GM08714 (cell line): ENCODE results near the gene L3MBTL3.

Source experiments
- H3K4me3 ChIP-seq: fragments of 200-500 bp; sonication (Bioruptor generic); 2 replicates; pipeline ENCODE4 v1.5.1; 2014; ENCODE audit warnings: mild to moderate bottlenecking, low read length, inconsistent platforms
- ZNF274 ChIP-seq: IDR thresholded peaks from 2 replicates; pipeline ENCODE4 v1.6.1; 2012; ENCODE audit warnings: mild to moderate bottlenecking, low read depth, low read length

Gene L3MBTL3

DNA sequence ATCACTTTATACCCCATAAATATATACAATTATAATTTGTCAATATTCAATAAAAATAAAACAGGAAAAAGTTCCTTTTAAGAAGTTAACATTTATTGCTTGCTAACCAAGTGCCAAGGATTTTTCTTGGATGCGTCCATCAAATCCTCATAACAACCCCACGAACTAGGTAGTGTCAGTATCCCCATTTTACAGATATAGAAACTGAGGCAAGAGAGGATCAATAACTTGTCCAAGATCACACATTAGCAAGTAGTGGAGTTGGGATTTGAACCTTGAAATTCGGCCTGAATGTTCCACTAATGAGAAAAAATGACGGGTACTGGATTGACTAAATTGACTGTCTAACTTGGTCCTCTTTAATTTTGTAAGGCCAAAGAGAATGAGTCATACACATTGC, 5.7 kb upstream of the L3MBTL3 start:
- no peak overlapping the region for H3K4me3 ChIP-seq
- no peak for TF ChIP-seq ZNF274

DNA sequence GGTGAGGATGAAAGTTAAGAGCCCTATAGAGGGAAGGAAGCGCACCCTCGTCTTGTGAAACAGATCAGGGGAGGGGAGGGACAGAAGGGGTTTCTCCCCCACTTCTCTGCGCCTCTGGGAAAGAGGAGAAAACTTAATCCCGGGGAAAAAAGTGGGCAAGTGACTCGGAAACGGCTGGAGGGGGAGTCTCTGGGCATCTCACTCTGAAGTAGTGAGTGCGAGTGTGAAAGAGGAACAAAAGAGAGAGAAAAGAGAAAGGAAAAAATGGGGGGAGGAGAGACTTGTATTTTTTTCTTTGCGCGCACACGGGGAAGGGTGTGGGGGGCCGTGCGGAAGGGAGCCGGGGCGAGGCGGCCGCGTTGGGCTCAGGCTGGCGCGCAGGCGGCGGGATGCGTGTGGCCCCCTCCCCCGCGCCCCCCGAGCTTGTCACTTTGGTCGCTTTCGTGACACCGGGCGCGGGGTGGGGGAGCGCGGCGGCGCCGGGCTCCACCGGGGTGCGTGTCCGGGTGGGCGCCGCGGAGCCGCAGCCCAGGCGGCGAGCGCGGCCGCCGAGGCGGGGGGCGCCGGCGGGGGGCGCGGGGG, 454 bp downstream of the L3MBTL3 start:
- no peak for TF ChIP-seq ZNF274
- H3K4me3 ChIP-seq = peak overlapping the region; percentile 98

DNA sequence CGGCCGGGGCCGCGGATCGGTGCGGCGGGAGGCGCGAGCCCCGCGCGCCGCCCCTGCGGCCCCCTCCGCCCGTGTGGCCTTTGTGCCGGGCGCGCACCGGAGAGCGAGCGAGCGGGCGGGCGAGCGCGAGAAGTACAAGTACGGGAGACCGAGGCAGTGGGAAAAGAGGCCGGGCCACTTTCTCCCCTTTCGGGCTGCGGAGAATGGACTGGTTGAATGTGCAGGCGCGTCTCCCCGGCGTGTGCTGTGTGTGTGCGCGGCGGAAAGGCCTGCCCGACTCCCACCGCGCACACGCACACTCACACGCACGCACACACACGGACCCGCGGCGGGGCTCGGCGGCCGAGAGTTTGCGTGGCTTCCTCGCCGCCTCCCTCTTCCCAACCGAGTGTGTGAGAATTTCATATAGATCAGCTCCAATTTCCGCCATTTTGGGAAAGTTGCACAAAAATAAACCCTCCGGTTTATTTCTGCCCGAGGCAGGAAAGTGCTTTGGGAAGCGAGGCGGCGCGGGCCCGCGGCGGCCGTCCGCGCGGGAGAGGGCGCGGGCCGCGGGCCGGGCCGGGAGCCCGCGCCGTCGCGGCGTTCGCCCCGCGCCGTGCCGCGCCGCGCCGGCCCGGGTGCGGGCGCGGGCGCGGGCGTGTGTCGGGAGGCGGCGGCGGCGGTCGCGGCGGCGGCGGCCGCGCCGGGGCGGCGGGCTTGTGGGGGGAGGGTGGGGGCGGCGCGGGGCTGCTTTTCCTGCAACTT, 1.1 kb downstream of the L3MBTL3 start:
- TF ChIP-seq ZNF274 = no peak
- peak overlapping the region; percentile 98 for H3K4me3 ChIP-seq

DNA sequence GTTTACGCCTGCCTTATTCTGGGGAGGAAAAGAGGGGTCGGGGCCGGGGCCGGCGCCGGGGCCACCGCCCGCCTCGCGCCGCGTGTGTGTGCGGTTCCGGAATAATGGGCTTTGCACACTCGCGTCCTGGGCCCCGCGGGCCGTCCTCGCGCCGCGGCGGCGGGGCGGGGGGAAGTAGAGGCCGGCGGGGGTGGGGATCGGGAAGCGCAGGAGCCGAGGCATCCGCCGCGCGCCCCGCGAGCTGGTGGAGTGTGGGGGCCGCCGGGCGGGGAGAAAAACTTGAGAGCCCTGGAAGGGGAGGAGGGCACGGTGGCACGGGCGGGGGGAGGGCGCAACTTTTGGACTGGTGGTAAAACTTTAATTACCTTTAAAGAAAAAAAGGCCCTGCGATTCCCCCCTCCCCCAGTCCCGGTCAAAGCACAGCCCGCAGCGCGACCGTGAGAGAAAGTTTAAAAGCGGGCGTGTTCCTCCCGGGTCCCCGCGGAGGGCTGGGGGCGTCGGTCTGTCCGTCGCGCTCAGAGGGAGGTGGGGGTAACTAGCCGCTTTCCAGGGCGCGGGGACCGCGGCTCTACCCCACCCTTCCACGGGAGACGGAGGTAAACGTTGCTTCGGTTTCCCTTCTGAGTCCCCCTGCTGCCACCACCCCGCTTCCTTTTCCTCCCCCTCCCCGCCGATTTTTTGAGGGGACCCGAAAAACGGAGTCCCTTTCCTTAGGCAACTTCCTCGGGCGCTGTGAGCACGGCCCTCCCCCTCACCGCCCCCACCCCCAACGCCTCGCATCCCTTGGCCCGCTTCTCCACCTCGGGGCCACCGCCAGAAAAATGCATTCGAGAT, 1.9 kb downstream of the L3MBTL3 start:
- H3K4me3 ChIP-seq = peak overlapping the region; percentile 86
- TF ChIP-seq ZNF274 = no peak

DNA sequence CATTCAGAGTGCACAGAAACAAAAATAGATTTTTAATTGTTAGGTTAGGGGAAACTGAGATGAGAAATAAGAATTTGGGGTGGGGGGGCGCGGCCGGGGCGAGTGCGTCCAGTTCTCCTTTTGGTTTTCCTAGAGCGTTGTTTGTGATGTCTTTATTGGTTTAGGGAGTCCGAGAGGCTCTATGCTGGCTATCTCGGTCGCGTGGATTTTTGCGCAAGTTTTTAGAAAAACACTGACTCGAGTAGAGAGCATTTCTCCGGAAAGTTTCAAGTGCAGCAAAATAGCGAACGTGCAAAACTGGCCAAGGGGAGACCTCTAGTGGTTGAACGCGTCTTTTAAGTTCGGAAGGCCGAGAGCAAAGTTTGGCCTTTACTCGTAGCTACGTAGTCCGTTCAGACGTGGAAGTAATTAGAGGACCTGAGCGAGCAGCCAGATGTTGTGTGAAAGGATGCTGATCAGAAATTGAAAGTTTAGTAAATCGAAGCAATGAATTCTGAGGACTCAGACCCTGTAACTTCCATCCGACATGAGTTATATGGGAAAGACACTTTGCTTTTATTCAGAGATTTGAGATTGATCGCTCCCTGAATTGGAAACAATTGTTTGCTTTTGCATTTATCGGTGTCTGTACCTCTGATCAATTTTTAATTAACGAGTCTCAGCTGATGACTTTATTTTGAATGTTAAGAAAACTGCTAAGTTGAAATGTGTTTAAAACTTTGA, 2.7 kb downstream of the L3MBTL3 start:
- peak overlapping the region; percentile 86 for H3K4me3 ChIP-seq
- TF ChIP-seq ZNF274 = no peak

DNA sequence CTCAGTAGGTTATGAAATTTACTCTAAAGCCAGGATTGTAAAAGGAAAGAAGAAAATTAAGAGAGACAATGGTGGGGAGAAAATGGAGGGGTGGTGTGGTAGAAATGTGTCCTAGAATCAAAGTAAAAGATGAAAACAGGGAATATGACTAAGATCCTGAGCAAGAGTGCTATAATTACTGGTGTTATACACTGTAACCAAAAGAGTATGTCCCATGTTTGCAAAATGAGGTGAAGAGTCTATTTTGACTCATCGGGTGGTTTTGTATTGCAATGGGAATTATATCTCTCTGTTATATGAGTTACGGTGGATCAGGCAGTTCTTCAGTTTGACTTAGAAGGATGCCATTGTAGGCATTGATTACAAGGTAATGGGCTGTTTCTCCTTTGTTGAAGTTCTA, 8.5 kb downstream of the L3MBTL3 start:
- no peak for TF ChIP-seq ZNF274

DNA sequence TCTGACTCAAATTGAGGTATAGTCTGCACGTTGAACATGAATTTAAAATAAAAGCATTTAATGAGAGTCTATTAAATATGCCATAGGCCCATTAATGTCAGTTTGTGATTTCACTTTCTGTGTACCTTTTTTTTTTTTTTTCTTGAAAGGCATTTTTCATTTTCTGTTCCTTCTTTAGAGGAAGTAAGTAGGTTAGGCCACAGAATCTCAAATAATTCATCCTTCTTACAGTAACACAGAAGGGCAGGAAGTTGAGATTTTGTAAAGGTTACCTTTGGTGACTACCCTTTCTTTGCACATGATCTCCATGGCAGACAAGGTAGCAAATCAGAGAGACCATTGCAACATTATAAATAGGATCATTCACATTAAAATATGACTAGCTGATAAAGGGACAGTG, 9.6 kb downstream of the L3MBTL3 start:
- TF ChIP-seq ZNF274 = no peak

More for the DNA sequence above, 8.5 kb downstream of the L3MBTL3 start:
- H3K4me3 ChIP-seq = no peak overlapping the region

DNA sequence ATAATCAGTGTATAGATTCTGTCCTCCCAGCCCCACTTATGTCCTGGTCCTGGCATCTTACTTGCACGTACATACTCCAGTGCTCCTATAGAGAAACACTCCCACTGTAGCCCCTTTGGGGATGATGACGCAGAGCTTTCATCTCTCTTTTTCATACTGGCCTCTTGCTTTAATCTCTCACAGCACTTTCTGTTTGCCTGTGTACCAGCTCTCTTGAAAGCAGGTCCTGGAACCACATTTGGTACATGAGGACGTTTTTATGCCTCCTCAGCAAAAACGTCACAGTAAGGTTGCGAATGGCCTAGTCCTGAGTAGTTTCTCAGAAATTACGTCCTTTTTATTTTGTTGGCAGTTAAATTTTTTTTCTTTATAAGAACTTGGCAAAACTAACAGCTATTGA, 10.8 kb downstream of the L3MBTL3 start:
- TF ChIP-seq ZNF274 = no peak
- no peak overlapping the region for H3K4me3 ChIP-seq

More for the DNA sequence above, 9.6 kb downstream of the L3MBTL3 start:
- H3K4me3 ChIP-seq = no peak overlapping the region

DNA sequence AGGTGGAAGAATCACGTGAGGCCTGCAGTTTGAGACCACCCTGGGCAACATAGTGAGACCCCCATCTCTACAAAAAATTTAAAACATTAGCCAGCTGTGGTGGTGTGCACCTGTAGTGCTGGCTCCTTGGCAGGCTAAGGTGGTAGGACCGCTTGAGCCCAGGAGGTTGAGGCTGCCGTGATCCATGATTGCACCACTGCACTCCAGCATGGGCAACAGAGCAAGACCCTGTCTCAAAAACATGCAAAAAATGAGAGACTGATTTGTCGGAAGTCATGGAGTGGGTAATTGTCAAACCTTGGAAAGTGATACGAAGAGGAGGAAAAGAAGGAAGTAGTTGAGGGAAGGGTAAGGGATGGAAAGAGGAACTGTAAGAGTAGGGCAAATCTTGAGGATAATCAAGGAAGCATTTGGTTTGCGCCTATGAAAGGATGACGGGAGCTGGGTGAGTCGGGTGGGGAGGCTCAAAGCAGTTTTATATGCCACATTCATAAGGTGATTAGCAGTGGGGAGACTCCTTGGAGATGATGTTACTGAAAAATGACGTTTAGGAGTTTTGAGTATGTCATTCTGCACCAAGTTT, 14.5 kb downstream of the L3MBTL3 start:
- no peak overlapping the region for H3K4me3 ChIP-seq
- TF ChIP-seq ZNF274 = no peak

DNA sequence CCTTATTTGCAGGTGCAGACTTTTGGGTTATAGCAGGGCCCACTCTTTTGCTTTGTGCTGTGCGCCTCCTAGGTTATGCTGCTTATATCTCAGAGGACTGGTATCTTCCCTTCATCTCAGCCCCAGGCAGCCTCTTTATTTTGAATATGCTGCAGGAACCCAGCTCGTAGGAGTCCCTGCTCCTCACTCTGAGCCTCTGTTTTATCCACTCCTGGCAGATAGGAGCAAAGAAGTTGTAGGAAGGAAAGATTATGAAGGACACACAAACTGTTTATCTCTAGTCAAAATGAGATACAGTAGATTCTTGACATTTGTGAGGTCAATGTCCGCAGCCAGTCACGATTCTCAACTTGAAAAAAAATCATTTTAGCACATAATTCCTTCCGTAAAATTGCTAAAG, 15.6 kb downstream of the L3MBTL3 start:
- no peak for TF ChIP-seq ZNF274

DNA sequence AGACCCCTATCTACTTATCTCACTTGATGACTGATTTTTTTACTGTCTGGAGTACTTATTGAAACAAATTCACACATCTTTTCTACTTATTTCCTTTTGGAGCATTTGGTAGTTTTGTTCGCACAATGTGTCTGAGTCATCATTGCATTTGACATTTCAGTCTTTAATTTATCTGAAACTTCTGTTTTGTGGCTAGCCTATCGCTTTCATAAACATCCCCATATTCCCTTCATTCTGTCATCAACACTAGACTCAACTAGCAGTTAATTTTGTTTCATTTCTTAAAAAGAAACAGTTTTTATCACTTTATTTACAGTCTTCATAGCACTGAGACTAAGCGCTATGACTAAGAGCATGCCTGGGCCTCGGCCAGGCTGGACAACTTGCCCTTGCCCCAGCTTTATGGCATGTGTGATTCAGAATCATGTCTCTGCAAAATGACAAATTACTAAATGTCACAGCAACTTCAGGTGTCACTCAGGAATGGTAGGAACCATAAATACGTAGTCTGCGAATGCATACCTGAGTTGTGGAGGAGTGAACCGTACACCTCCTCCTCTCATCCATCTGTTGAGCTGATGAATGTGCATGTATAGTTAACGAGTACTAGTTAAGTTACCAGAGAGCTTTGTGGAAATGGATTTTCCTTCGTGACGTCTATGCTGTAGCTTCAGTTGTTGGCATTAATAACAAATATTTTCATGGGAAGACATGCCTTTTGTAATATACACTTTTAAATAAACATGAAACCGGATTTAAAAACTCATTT, 16.2 kb downstream of the L3MBTL3 start:
- H3K4me3 ChIP-seq = no peak overlapping the region
- no peak for TF ChIP-seq ZNF274

More for the DNA sequence above, 15.6 kb downstream of the L3MBTL3 start:
- H3K4me3 ChIP-seq = no peak overlapping the region

DNA sequence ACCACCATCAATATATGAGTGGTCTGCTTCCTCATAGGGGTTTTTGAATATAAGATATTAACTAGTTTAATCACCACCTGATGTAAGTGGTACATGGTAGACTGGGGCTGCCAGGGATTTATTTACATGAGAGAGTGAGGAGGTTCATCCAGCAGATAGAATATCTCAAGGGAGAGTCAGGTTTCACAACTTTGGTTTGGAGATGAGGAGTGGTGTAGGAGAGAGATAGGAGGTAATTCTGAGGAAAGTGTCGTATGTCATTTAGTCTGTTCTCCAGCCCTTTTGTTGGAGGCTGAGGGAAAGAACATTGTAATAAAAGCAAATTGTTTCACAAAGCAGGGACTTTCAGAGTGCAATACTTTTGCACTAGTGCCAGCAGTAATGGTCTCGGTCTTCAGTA, 16.8 kb downstream of the L3MBTL3 start:
- TF ChIP-seq ZNF274 = no peak
- no peak overlapping the region for H3K4me3 ChIP-seq

DNA sequence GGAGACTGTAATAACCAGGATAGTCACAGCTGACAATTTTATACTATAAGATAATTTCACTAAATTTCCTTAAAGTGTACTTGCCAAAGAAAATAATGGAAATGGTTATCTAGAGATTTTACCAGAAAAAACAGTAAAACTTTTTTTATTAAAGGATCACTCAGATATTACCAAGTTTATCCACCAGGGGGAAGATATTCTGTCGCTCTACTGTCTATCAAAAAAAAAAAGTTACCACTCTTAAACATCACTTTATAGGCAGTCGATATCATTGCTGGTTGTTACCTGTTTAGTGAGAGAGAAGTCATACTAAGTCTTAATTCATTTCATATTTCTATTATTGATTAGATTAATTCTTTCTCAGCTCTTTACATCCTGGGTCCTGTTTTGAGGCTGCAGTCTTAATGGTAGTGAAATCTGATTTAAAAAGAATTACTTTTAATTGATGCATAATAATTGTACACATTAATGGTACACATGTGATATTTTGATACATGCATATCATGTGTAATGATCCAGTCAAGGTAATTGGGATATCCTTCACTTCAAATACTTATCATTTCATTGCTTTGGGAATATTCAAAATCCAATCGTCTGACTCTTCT, 18.9 kb downstream of the L3MBTL3 start:
- no peak overlapping the region for H3K4me3 ChIP-seq
- TF ChIP-seq ZNF274 = no peak

DNA sequence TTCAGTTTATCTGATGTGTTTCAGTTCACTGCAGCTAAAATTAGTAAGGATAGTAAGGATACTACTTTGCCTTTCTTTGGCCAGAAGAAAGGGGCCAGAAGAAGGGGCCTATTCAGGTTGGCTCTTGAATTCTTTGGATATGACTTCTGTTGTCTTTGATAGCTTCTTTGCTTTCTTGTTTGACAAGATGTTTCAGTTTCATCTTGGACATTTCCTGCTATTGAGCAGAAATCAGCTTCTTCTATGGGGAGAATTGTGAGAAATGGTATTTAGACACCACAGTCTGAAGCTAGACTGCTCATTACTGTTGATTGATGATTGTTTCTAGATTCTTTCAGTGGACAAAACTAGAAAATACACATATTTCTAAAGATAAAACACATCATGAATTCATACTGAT, 23.2 kb downstream of the L3MBTL3 start:
- no peak overlapping the region for H3K4me3 ChIP-seq
- no peak for TF ChIP-seq ZNF274
